ENCODE data around the gene SLC49A4.

The SLC49A4 gene

DNA sequence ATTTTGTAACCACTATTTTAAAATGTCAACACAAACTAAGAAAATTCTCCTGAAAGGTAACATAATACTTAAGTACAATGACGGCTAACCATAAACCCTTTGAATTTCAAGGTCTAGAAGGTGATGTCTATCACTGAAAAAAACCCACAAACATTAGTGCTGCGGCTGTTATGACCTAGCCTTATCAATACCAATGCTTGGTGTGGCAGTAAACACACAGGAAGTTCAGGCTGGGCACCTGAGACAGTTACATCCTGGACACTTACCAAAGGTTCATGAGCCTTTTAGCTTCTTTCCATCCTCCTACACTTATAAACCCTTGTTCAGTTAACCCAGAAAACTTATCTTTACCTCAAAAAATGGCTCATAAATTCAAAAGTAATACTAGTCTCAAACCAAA is 7.0 kb upstream of the SLC49A4 start:
- no peak for DNase-seq

DNA sequence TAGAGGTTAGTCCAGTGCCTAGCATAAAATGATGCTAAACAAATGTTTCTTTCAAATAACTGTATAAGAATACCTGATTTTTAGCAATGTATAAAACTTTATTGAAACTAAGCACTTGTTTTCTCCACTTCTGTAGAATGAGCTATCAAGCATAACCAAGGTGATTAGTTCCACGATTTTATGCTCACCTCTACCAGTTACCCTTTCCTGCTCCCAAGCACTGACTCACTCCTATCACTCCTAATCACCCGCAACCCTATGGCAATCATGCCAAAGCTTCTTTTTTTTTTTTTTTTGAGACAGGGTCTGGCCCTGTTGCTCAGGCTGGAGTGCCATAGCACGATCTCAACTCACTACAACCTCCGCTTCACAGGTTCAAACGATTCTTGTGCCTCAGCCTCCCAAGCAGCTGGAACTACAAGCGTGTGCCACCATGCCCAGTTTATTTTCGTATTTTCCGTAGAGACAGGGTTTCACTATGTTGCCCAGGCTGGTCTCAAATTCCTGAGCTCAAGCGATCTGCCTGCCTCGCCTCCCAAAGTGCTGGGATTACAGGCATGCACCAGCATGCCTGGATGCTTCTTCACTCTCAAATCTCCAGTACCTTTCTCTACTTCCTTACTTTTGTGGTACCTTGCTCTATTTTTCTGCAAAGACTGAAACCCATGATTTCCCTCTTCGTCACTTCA is 5.1 kb upstream of the SLC49A4 start:
- no peak for DNase-seq

DNA sequence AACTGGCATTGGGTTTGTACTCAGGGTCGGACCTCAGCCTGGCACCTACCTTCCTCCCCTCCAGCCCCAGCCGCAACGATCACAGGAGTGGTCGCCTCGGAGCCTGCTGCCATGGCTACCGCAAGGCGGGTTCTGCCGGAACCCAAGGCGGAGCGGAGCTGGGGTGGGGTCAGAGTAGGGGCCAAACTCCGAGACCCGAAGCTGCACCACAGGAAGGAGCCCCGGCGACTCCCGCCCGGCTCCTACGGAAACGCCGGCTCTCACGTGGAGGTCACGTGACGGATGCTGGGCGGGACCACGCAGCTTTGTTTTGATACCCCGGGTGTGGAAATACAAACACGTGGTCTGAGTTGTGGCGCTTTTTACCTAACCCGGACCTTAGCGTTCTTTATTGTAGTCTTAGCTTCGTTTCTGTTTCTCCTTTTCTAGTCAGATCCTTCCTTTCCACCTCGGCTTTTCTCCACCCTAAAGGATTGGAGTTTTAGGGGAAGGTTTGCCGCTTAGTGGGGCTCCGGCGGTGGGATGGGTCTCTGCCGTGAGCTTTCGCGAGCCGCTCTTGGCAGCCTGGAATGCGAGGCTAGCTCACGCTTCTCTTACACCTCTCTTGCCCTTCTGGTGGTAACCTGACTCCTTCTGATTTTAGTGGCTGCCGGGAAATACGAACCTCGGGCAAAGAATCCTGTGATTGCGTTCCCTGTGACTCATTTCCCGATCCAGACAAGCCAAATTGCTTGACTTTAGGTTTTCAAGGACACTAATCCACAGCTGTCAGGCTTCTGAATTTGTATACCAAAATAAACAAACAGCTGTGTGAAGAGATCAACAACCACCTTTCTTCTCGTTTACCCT is 1.1 kb upstream of the SLC49A4 start, which contains the start of gene HSPBAP1:
Gene HSPBAP1 (minus strand): TSS at position 264 of the 849 bp plus-strand sequence. CDS start 151 bp downstream, at position 113.
- DNase-seq: no peak

DNA sequence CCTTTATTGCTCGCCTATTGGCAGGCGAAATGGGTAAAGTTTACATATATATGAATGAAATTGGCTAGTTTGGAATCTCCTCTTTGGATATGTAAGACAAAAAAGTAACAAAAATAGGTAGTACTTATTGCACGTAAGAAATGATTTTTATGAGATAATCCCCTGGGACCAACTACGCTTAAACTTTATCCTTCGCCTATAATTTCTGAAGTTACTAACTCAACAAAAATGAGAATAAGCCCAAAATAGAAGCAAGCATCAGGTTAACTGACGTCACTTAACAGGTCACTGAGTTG is 438 bp upstream of the SLC49A4 start:
- no peak for DNase-seq

DNA sequence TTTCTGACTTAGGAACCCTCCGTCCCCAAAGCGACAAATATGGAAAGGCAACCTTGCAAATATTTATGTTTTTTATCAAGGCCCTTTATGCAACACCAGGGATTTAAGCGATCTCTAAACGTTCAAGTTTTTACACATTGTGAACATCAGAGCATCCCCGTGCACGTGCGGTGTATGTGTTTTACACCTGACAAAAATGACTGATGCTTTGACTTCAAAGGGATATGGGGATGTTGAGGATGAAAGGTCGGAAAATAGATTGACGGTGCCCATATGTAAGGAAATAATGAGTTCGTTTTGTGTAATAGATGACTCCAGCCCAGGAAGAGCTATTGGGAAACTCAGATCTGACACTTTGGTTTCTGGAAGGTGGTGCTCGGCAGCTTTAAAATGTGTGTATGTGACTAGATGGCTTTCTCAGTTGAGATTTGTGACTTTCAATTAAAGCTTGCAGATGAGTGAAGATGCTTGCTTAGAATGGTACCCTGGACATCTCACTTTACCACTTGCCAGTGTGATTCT is 866 bp downstream of the SLC49A4 start:
- no peak for DNase-seq

DNA sequence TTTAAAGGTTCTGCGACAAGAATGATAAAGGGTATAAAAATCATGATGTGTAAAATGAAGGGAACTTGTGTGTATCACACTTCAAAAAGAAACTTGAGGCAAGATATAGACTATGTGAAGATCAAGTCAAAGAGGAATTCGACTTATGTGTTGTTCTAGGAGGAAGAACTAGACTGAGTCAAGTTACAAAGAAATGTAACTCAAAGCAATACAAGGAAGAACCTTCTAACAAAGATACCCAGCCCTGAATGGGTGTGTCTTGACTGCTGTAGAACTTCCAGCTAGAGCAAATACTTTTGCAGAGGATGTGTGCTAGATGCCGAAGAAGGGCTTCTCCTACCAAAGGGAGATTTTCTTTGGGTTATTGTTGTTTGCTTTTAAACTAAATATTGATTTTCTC is 2.4 kb downstream of the SLC49A4 start:
- no peak for DNase-seq

DNA sequence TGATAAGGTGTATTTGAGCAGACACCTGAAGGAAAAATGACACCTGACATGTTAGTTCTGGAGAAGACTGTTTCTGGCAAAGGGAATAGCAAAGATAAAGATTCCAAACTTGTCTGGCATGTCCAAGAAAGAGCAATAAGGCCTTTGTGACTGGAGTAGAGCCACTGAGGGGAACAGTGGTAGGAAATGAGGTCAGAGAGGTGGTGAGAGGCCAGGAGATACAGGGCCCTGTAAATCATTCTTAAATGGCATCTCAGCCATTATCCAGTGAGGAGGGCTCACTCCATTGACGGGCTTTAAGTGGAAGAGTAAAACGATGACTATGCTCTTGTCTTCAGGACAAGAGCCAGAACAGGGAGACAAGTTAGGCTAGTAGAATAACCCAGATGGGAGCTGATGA is 4.5 kb downstream of the SLC49A4 start:
- DNase-seq: no peak

DNA sequence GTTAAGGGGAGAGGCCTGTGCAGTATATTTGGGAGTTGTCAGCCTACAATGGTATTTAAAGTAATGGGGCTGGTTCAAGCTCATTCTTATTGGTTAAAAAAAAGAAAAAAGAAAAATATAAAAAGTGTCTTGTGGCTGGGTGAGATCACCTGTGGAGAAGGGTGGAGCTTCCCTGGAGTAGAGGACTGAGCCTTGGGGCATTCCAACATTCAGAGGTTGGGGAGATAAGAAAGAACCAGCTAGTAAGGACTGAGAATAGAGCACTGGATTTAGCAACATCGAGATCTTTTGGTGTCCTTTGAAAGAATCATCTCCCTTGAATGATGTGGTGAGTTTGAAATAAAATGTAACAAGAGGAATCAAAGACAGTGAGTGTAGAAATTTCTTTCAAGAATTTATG is 5.2 kb downstream of the SLC49A4 start:
- no peak for DNase-seq

DNA sequence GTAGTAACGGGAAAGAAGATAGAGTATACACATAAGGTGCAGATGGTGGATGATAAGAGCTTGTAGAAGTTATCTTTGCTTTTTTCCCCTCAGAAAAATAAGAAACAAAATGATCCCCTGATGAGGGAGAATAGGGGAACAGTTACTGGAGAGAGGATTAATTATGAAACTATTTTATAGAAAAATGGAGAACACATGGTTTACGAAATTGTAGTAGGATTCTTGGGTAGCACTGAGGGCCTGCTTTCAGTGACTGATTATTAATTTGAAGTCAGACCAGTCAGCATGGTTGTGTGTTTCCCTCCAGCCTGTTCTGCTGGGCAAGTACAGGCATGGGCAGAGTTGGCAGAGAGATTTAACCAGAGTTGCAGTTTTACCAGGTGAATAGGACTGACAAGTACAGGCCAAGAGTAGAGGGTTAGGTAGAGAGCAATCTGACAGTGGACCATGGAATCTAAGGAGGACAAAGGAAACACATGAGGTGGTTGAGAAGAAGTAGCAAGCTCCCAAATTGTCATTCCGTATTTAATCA is 5.9 kb downstream of the SLC49A4 start:
- no peak for DNase-seq

DNA sequence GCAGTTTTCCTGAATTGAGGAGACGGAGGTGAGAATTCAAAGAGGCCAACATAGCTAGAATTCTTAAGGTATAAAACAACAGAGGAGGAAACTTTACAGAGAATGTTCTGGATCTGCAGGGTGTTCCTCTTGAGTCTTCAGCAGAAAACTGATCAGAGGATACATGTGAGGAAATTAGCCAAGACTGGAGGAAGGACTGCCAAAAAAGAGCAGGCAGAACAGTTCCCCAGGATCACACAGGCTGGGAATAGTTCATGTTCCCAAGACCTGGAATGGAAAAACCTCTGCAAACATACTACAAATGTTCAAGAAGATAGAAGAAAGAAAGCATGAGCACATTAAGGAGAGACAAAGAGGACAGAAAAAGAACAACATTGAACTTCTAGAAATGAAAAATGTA is 7.5 kb downstream of the SLC49A4 start:
- no peak for DNase-seq

DNA sequence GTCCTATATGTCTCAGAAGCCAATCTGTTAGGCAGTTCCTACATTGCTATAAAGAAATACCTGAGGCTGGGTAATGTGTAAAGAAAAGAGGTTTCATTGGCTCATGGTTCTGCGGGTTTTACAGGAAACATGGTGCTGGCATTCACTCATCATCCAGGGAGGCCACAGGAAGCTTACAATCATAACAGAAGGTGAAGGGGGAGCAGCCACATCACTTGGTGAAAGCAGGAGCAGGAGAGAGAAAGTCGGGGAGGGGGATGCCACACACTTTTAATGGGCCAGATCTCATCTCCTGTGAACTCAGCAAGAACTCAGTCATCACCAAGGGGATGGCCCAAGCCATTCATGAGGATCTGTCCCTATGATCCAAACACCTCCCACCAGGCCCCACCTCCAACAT is 9.1 kb downstream of the SLC49A4 start:
- DNase-seq: no peak

DNA sequence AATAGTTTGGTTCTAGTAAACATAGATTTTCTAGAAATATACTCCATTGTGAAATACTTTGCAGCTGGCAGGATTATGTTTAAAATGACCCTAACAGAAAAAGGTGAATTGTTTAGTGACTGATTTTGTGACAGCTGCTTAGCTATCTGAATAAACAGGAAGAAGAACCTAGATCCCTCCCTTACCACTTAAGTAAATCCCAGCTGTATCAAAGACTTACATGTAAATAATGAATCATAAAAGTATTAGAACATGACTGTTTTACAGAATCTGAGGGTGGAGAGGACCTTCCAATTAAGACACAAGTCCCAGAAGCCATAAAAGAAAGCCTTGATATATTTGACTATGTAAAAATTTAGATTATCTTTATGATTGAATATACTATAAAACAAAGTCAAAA is 15.9 kb downstream of the SLC49A4 start:
- no peak for DNase-seq

DNA sequence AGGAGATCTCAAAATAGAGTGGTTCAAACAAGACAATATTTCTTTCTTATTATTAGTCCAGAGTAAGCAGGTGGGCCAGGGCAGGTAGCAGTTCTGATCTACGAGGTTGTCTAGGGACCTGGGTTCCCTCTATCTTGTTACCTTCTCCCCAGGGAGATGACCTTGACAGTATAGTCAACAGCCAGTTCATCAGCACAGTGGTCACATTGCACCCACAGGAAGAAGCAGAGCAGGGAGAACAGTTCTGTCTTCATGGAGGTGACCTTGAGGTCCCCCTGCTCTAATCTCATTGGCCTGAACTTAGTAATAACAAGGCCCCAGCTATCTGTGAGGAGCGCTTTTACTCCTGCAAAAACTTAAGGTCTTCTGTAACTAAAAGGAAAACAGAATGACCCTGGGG is 21.7 kb downstream of the SLC49A4 start:
- DNase-seq: no peak

DNA sequence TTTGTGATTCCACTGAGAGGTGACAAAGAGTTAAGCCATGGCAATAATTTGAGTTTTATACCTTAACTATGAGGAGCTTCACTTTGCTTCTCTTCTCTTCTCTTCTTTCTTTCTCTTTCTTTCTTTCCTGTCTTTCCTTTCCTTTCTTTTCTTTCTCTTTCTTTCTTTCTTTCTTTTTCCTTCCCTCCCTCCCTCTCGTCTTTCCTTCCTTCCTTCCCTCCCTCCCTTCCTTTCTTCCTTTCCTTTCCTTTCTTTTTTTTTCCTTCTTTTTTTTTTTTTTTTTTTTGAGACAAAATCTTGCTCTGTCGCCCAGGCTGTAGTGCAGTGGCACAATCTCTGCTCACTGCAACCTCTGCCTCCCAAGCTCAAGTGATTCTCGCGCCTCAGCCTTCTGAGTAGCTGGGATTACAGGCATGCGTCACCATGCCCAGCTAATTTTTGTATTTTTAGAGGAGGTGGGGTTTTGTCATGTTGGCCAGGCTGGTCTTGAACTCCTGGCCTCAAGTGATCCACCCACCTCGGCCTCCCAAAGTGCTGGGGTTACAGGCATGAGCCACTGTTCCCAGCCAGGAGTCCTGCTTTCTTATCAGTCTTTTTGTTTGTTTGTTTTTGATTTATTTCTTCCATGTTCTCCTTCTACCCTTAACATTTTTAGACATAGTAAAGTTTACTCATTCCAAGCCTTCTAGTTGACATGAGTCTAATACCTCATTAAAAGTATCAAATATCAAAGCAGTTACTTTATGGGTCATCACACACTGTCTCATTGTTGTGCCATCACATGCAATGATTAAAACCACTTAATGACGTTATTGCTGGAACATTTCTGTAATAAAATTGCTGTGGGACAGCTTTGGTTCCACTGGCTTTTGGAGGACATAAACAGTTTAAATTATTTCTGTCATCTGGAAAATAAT is 29.9 kb downstream of the SLC49A4 start:
- DNase-seq: no peak

DNA sequence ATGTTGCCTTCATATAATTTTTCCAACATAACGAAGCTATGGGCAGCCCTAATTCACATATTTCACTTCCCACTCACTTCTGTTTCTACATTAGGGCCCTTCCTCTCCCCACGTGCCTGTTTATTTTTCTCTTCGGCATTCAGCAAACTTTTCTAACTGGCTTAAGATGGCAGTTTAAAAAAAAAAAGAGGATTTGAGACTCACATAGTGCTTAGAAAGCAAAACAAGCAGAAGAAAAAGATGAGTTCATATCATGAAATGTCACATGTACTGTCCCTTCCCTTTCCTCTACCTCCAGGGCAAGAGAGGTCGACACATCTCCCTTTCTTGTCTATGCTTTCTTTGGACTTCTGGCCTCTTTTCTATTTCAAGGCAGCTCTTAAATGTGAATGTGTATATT is 30.6 kb downstream of the SLC49A4 start:
- DNase-seq: no peak

DNA sequence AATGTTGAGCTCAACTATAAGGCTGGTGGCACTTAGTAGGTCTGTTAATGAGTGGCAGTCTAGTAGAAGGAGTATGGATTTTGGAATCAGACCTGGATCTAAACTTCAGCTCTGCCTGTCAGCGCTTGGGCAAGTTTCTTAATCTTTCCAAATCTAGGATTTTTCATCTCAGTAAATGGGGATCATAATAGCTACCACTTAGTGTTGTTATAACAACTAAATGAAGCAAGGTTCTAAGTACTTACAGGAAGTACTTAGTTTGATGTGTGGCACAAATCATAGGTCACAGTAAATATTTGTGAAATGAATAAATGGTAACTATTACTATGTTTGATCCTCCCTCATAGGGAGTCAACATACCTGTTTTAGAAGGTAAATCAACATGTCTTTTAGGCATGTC is 31.4 kb downstream of the SLC49A4 start:
- DNase-seq: no peak

DNA sequence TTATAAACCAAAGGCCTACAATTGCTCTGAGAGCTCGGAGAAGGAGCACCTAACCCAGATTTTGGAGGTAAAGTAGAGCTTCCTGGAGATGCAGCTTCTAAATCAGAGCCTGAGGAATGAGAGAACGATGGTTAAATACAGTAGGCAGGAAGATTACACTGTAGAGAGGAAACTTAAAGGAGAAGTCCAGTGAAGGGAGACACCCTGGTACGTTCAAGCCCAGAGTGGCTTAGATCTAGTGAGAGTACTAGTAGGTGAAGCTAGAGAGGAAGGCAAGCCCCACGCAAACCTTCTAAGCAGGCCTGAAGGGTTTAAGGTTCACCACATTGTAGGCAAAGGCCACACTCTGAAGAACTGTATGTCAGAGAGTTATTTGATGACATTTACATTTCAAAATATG is 33.4 kb downstream of the SLC49A4 start:
- DNase-seq: no peak

DNA sequence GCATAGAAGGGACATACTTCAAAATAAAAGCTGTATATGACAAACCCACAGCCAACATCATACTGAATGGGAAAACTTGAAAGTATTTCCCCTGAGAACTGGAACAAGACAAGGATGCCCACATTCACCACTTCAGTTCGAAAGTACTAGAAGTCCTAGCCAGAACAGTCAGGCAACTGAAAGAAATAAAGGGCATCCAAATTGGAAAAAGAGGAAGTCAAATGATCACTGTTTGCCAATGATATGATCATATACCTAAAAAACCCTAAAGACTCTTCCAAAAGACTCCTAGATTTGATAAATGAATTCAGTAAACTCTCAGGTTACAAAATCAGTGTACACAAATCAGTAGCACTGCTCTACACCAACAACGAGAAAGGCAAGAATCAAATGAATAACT is 40.7 kb downstream of the SLC49A4 start:
- no peak for DNase-seq

DNA sequence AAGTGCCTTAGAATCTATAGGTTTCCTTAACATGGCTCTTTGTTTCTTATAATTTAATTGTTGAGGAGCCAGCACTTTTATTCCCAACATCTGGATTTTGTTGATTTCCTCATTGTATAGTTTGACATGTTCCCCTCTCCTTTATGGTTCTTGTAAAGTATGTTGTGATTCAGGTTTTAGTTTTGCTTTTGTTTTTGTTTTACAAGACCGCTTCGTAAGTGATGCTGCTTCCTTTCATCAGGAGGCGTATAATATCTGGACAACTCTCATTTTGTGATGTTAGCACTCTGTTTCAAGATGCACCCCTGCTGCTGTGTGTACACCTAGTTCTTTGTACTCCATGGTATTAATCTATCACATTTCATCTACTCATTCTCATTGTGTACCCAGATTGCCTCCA is 48.7 kb downstream of the SLC49A4 start:
- DNase-seq: no peak

DNA sequence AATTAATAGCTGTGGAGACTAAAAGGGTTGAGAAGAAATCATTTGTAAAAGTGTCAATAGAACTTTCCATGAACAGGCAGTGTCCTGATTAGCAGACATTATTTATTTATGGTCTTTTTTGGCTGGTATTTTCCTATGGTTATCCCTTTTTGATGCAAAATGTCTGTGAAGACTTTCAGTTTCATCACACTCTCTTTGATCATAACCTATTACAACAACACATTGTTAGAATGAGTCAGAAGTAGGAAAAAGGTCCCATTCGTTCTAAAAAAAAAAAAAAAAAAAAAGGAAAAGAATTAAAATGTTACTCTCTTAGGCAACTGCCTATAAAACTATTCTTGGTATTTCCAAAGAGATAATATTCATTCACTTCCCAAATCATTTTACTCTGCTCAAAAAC is 62.1 kb downstream of the SLC49A4 start:
- DNase-seq: no peak

DNA sequence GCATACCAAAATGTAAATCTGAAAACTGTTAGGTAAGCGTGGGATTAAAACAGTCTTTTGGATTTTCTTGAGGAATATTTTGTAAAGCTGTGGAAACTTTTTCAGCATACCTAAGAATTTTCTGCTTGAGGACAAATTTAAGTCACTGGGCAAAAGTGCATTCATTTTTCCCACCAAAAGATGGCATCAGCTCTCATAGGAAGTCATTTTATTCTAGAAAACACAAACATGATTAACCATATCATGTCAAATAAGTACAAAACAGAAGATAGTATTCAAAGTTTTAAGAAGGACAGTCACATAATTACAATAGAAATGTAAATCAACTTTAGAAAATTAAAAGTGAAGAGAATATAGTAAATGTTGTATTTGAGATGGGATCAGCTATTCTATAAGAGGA is 63.5 kb downstream of the SLC49A4 start:
- DNase-seq: no peak

DNA sequence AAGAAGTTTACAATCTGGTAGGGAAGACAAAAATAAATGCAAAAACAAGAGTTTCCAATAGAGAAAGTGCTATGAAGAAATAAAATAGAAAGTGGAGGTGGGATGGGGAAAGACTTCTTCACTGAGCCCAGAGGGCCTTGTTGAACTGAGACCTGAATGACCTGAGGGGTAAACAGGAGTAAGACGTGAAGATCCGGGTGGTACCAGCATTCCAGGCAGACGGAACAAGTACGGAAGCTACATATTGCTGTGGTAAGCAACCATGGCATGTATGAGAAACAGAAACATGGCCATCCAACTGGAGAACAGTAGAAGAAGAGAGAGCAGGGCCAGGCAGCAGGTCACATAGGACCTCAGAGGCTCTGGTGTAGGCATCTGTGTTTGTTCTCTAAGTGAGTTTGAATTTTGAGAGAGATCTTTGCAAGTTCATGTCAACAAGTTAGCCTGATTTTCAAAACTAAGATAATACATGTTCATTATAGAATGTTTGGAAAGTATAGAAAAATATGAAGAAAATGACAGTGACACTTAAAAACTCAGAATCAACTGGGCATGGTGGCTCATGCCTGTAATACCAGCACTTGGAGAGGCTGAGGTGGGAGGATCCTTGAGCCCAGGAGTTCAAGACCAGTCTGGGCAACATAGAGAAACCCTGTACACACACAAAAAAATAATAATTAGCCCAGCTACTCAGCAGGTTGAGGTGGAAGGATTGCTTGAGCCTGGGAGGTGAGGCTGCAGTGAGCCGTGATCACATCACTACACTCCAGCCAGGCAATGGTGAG is 64.3 kb downstream of the SLC49A4 start:
- DNase-seq: no peak
